GM19239 (cell line): ENCODE data around the gene ADGRB2.
A peak's percentile ranks its signal among the peaks of the same experiment; 100 is the strongest.

Experiments used
- DNase-seq: peaks from one replicate; pipeline ENCODE4 v3.0.0; 2011; ENCODE audit warnings: low spot score; ENCODE audit not compliant: insufficient read length
- FAIRE-seq: peaks from 2 replicates; lab custom pipeline; 2011; peaks lifted over from hg19 to GRCh38; lab: Jason Lieb, UNC

Gene ADGRB2, protein sequence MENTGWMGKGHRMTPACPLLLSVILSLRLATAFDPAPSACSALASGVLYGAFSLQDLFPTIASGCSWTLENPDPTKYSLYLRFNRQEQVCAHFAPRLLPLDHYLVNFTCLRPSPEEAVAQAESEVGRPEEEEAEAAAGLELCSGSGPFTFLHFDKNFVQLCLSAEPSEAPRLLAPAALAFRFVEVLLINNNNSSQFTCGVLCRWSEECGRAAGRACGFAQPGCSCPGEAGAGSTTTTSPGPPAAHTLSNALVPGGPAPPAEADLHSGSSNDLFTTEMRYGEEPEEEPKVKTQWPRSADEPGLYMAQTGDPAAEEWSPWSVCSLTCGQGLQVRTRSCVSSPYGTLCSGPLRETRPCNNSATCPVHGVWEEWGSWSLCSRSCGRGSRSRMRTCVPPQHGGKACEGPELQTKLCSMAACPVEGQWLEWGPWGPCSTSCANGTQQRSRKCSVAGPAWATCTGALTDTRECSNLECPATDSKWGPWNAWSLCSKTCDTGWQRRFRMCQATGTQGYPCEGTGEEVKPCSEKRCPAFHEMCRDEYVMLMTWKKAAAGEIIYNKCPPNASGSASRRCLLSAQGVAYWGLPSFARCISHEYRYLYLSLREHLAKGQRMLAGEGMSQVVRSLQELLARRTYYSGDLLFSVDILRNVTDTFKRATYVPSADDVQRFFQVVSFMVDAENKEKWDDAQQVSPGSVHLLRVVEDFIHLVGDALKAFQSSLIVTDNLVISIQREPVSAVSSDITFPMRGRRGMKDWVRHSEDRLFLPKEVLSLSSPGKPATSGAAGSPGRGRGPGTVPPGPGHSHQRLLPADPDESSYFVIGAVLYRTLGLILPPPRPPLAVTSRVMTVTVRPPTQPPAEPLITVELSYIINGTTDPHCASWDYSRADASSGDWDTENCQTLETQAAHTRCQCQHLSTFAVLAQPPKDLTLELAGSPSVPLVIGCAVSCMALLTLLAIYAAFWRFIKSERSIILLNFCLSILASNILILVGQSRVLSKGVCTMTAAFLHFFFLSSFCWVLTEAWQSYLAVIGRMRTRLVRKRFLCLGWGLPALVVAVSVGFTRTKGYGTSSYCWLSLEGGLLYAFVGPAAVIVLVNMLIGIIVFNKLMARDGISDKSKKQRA (N-terminal part only)

GRCh38 chr1:31764312-31765040 lies at the start of gene ADGRB2:
ADGRB2 (minus strand) TSS chr1:31764340; CDS start chr1:31757221, 7,119 bp downstream.
- DNase-seq (no peak), FAIRE-seq (peak; percentile 58)

GRCh38 chr1:31812158-31812829 lies 48.2 kb upstream of the ADGRB2 start:
- DNase-seq: no peak
- FAIRE-seq: no peak

- no peak for DNase-seq
- FAIRE-seq: no peak
These were observed 47.5 kb upstream of the ADGRB2 start for GRCh38 chr1:31811605-31812004.

DNA sequence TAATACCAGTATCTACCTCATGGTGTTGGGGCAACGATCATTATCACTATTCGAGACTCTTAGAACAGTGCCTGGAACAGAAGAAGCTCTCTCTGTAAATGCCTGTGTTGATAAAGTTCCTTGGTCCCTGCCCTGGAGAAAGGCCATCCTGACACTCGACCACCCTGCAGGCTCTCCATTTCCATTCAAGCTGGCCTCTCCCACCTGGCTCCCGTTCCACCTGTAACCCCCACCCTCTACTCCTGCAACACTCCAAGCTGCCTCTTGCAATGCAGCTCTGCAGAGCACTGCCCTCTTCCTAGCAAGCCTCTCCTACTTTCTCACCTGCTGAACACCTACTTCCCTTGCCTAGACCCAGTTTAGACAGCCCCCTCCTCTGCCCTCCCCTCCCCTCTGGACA lies 45.6 kb upstream of the ADGRB2 start:
- no peak for FAIRE-seq
- DNase-seq: no peak

DNA sequence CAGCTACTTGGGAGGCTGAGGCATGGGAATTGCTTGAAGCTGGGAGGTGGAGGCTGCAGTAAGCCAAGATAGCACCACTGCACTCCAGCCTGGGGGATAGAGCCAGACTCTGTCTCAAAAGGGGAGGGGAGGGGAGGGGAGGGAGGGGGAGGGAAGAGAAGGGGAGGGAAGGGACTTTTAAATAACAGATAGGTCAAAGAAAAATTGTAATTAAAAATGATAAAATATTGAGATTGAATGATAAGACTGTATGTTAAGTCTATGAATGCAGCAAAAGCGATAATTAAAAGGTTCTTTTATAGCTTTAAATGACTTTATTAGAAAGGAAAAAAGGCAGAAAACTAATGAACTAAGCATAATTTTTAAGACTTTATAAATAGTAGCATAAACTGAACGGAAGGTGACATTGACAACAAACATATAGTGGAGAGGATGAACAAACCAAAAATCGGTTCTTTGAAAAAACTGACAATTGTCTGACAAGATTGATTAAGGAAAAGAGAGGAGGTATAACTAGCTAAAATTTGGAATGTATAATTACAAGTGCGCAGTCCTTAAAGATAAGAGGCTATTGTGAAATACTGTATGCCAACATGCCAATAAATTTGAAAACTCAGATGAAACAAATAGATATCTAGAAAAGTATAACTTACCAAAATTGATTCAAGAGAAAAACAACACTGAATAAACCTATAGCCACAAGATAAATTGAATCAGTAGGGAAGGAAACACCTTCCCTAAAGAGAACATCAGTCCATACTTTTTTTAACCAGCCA lies 43.3 kb upstream of the ADGRB2 start:
- FAIRE-seq: no peak
- DNase-seq: no peak

- no peak for FAIRE-seq
- DNase-seq: no peak
These were observed 41.2 kb upstream of the ADGRB2 start for GRCh38 chr1:31805318-31805717.

- DNase-seq (no peak), FAIRE-seq (no peak)
These were observed 40.0 kb upstream of the ADGRB2 start for GRCh38 chr1:31804098-31804497.

- FAIRE-seq: no peak
These were observed 39.5 kb upstream of the ADGRB2 start for GRCh38 chr1:31803610-31804009.

GRCh38 chr1:31802190-31803150 lies 38.3 kb upstream of the ADGRB2 start:
- DNase-seq: no peak
- FAIRE-seq: no peak

More at GRCh38 chr1:31803610-31804009, 39.5 kb upstream of the ADGRB2 start:
- no peak for DNase-seq

GRCh38 chr1:31801458-31801857 lies 37.3 kb upstream of the ADGRB2 start:
- FAIRE-seq: no peak
- DNase-seq: no peak

- FAIRE-seq: no peak
- DNase-seq: no peak
These were observed 36.5 kb upstream of the ADGRB2 start for GRCh38 chr1:31800674-31800967.

DNA sequence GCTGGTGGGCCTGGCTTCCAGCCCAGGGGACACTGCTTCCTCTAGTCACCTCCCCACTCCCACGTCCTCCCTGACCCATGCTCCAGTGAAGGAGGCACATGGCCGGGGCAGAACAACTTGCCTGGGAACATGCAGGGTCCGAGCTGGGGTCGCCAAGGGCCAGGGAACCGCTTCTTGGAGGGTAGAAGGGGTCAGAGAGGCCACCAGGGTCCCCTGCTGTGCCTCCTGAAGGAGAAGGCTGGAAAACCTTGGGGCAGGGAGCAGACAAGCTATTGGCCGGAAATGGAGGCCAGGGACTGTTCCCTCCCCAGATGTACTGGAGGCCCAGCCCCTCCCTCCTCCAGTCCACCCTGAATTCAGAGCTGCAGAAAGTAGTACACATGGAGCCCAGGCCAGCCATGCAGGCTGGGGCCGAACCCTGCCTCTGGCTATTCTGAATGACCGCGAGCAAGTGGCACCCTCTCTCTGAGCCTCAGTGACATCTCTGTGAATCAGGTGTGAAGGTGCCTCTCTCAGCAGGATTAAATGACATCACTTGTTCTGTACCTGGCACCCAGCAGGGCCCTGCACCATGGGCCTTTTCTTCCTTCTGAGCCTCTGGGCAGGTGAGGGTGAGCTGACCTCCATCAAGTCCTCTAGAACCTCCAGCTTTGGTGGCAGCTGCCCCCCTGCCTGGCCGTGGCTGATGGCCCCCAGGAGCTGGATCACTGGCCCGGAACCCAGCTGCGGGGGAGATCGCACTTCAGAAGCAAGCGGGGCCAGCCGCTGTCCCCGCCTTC lies 35.9 kb upstream of the ADGRB2 start:
- FAIRE-seq (no peak), DNase-seq (no peak)

DNA sequence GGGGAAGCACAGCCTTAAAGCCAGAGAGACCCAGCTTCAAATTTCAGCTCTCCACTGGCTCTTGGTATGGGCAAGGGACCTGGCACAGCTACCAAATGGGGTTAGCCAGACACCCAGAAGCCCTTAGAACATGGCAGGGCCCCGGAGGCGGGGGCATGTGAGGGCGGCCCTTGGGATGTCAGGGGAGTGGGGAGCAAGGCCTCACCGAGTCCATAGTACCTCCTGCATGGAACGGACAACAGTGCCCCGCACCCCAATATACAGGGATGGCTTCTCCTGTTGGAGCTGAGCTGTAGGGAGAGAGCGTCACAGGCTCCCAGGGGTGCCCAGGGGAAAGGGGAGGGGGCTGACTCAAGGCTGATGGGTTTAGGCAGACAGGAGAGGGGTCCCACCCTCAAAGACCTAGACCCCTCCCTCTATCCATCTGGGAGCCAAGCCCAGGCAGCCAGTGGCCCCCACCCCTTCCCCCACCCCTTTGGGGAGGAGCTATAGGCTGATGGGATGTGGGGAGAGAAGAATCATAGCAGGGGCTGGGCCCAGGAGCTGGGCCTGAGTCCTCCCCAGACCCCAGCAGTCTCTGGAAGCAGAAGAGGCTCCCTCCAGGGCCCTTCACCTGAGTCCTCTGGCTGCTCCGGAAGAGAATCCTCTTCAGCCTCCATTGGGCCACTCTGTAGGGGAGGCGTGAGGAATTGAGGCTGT lies 35.2 kb upstream of the ADGRB2 start:
- no peak for FAIRE-seq
- DNase-seq: no peak

- DNase-seq: no peak
These were observed 34.5 kb upstream of the ADGRB2 start for GRCh38 chr1:31798433-31799195.

DNA sequence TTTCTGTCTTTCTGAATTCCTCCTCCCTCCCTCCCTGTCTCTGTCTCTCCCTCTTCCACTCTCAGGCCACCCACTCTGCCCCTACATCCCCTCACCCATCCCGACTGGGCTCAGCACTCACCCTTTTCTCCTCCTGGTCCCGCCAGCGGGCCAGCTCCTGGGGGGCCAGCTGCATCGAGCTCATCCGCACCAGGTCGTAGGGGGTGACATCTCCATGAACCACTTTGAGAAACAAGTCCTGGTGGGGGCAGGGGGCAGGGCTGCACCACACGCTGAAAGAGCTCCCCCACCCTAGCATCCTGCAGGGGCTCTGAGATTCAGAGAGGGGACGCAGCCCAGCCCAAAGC lies 33.9 kb upstream of the ADGRB2 start:
- FAIRE-seq: no peak
- DNase-seq: no peak

More at GRCh38 chr1:31798433-31799195, 34.5 kb upstream of the ADGRB2 start:
- no peak for FAIRE-seq

- no peak for FAIRE-seq
- DNase-seq: no peak
These were observed 33.1 kb upstream of the ADGRB2 start for GRCh38 chr1:31797216-31797615.
